ENCODE measurements around the gene MDH1B. TPM values are rescaled to one million over a fixed set of nuclear protein-coding genes. Genes with fewer than 3 reads are reported as not detected.

MDH1B gene
- total RNA-seq, 1 experiment from 2014 or later, result 1.3 TPM

- no peaks in the 10 kb centered on the region for H3K27me3 Mint-ChIP-seq (ENCODE audit: low read depth)
Observed at GRCh38 chr2:206802654-206803514, 37.8 kb upstream of the MDH1B start.

More at GRCh38 chr2:206802654-206803514, 37.8 kb upstream of the MDH1B start:
- Histone ChIP-seq H2BK15ac (ENCODE audit: low read depth, low read length) (no peak overlapping the region), H3K14ac (ENCODE audit: insufficient read depth, low read length) (no peak overlapping the region), H3K23me2 (ENCODE audit: insufficient read length, low read depth, low read length, poor library complexity, severe bottlenecking) (no peaks in the 10 kb centered on the region), H3K18ac (ENCODE audit: insufficient read length, low read depth, low read length) (no peak overlapping the region), H3K9me3 (ENCODE audit: control insufficient read depth, low read depth, low read length) (no peaks in the 10 kb centered on the region), H4K20me1 (ENCODE audit: control insufficient read depth, insufficient read depth, insufficient read length) (no peaks in the 10 kb centered on the region), H4K91ac (ENCODE audit: insufficient read length, low read depth, low read length) (no peak overlapping the region), H3K56ac (ENCODE audit: insufficient read length, low read depth, low read length) (no peak overlapping the region), H2AFZ (ENCODE audit: low read length) (no peak overlapping the region), H3T11ph (ENCODE audit: low read length) (no peak overlapping the region), H3K4me2 (ENCODE audit: insufficient read depth, insufficient read length, low read length) (no peak overlapping the region), H4K5ac (ENCODE audit: insufficient read length, low read depth, low read length) (no peak overlapping the region), H3K79me2 (ENCODE audit: insufficient read depth, low read length) (no peaks in the 10 kb centered on the region), H3K27ac (ENCODE audit: insufficient read length, low read depth, low read length) (peak overlapping the region; percentile 0), H2AK5ac (ENCODE audit: insufficient read length, low read length) (no peak overlapping the region), H2BK120ac (ENCODE audit: low read depth, low read length, poor library complexity, severe bottlenecking) (no peak overlapping the region), H3K9ac (ENCODE audit: extremely low read depth, insufficient read length, low read length) (no peak overlapping the region), H4K8ac (replicated peaks; ENCODE audit: insufficient read length, low read depth, low read length) (no peak overlapping the region), H2BK5ac (ENCODE audit: insufficient read length, low read length) (no peak overlapping the region), H2BK12ac (ENCODE audit: insufficient read length, low read depth, low read length) (no peak overlapping the region), H2BK20ac (ENCODE audit: low read depth, low read length, poor library complexity, severe bottlenecking) (no peak overlapping the region), H3K4me1 (ENCODE audit: insufficient read depth, low read length) (peaks cover 15% of the 10 kb centered on the region), H3K27me3 (ENCODE audit: insufficient read depth, low read length) (no peaks in the 10 kb centered on the region), H3K4ac (ENCODE audit: low read depth, low read length) (no peak overlapping the region), H3K23ac (ENCODE audit: insufficient read length, low read depth, low read length) (no peak overlapping the region), H3K79me1 (ENCODE audit: insufficient read depth, low read depth, low read length, poor library complexity, severe bottlenecking) (no peaks in the 10 kb centered on the region)
- Mint-ChIP-seq H3K4me1 (peaks cover 45 to 75% of the 10 kb centered on the region in 2 experiments), H3K9me3 (no peaks in the 10 kb centered on the region), H3K4me3 (no peak overlapping the region), H3K27ac (peak overlapping the region in 1 of 3 experiments; percentile 89; a peak in 3 of 7 replicates), H3K36me3 (ENCODE audit: insufficient read depth in 1 of 3, low read depth in 3 of 3) (peaks cover 0 to 19% (median 0%) of the 10 kb centered on the region in 3 experiments; a peak in 2 of 7 replicates)
- DNase-seq, result peak; percentile 82
- no CpG with 5 or more reads among the region's 7 CpGs for WGBS (ENCODE audit: extremely low coverage, insufficient read length, low lambda C conversion rate)
- TF ChIP-seq CTCF (conservative IDR thresholded peaks at IDR 0.05), result no peak
